Activated naive CD8-positive, alpha-beta T cell treated with anti-CD3 and anti-CD28 coated beads, Interleukin-2, amount 50 U/mL, for 24 hours (primary cell): ENCODE results near the gene C20orf173.
"Not testable (repeated sequence)": the region's sequence is repeated elsewhere in the genome, so short reads cannot be mapped to it uniquely, and the experiment has no call there.

Source experiments
- ATAC-seq: fragments of 150-1000 bp; cut with Tn5 transposase; one replicate; pipeline ENCODE4 v1.10.0; 2021
- DNase-seq: peaks from one replicate; pipeline ENCODE4 v3.0.0; 2021
- H3K27ac Mint-ChIP-seq: one replicate; pipeline ENCODE4 v1.8.0; 2021; ENCODE audit warnings: mild to moderate bottlenecking, mixed read lengths
- H3K27me3 Mint-ChIP-seq: one replicate; pipeline ENCODE4 v1.8.0; 2021; ENCODE audit warnings: mixed read lengths
- H3K36me3 Mint-ChIP-seq: one replicate; pipeline ENCODE4 v1.8.0; 2021; ENCODE audit warnings: low read depth, mixed read lengths
- H3K4me1 Mint-ChIP-seq: one replicate; pipeline ENCODE4 v1.8.0; 2021; ENCODE audit warnings: mixed read lengths
- H3K4me3 Mint-ChIP-seq: one replicate; pipeline ENCODE4 v1.8.0; 2021; ENCODE audit warnings: mild to moderate bottlenecking, moderate library complexity, mixed read lengths
- H3K9me3 Mint-ChIP-seq: one replicate; pipeline ENCODE4 v1.8.0; 2021; ENCODE audit warnings: mixed read lengths

Gene C20orf173

DNA sequence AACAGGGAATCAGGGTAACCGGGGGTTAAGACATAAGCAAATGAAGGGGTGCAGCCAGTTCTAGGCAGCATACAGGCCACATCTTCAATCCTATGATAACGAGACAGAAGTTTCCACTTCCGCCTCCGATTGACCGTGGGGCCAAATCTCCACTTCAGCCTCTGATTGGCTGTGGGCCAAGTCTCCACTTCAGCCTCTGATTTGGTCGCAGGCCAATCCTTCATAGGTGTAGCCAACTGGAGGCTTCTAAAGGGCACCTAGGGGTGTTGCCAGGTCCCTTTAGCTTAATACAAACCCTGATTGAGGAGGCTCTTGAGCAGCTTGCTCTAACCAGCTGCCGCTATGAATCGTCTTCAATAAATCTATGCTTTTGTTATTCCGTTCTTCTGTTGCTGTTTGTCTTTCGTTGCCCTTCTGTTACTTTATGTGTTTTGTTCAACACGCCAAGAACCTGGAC lies 10.3 kb upstream of the C20orf173 start:
- Mint-ChIP-seq H3K4me1 (peaks cover 18% of the 10 kb centered on the region), H3K27ac (no peak overlapping the region), H3K9me3 (no peaks in the 10 kb centered on the region), H3K27me3 (no peaks in the 10 kb centered on the region), H3K4me3 (no peak overlapping the region), H3K36me3 (peaks cover 6% of the 10 kb centered on the region)
- ATAC-seq (no peak), DNase-seq (peak; percentile 10)

DNA sequence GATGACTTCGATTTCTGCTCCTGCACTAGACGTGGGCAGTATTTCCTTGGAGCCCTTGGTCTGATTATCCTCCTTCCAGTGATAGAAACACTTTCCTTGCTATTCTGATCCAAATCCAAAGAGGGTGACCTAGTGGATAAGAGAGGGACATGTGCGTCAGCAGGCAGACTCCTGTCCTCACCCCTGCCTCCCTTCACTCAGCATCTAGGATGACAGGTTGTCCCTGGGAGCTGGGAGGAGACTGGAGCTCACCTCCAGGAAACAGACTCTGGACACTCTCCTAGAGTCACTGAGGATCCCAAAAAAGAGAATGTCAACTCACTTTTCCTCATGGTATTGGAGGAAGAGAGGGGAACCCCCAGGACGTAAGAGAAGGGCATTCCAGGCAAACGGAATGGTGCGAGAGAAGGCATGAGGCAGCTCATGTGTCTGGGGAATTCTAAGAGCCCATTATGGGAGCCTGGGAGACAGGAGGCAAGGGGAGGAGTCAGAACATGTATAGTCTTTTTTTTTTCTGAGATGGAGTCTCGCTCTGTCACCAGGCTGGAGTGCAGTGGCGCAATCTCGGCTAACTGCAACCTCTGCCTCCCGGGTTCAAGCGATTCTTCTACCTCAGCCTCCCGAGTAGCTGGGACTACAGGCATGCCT lies 2.2 kb downstream of the C20orf173 start:
- no peaks in the 10 kb centered on the region for H3K27me3 Mint-ChIP-seq
- no peaks in the 10 kb centered on the region for H3K9me3 Mint-ChIP-seq
- H3K4me3 Mint-ChIP-seq = no peak overlapping the region
- H3K27ac Mint-ChIP-seq = no peak overlapping the region
- DNase-seq (no peak), ATAC-seq (no peak)
- H3K4me1 Mint-ChIP-seq = no peaks in the 10 kb centered on the region
- H3K36me3 Mint-ChIP-seq = no peaks in the 10 kb centered on the region

DNA sequence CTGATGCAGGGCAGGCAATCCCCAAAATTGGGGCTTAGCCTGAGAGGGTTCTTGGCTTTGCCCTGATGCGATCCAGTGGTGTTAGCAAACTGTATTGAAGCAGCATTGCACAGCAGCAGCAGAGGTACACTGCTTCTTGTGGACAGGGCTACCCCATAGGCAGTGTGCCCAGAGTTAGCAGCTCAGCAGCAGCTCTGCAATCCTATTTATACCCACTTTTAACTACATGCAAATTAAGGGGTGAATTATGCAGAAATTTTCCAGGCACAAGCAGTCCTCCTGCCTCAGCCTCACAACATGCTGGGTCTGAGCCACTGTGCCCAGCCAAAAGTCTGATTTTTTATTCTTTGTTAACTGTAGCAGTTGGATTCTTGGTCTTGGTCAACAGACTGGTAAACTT lies 3.8 kb downstream of the C20orf173 start:
- Mint-ChIP-seq H3K4me1 (no peaks in the 10 kb centered on the region), H3K27me3 (no peaks in the 10 kb centered on the region), H3K36me3 (no peaks in the 10 kb centered on the region), H3K4me3 (no peak overlapping the region), H3K27ac (no peak overlapping the region), H3K9me3 (no peaks in the 10 kb centered on the region)
- ATAC-seq = no peak
- no peak for DNase-seq

DNA sequence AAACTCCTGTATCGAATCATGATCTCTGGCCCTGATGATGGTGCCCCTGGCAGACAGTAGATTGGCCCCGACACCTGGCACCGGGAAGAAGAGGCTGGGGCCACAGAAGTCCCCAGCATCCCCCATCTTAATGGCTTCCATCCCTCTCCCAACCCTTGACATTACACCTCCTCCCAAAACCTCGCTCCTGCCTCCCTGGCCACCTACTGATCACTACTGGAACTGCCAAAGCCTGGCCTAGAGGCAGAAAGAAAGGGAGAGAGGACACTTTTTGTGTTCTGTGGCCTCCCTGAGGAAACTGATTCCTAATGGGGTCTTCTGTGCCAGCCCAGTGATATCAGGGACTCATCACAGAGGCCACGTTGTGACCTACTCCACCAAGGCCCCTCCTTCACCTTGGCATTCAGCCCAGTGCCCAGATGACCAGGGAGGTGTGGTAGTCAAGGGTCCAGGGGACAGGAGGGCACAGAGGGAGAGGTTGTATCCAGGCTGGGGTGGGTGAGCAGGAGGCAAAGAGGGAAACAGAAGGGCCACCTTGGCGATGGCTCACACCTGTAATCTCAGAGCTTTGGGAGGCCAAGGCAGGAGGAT lies 6.1 kb downstream of the C20orf173 start:
- no peaks in the 10 kb centered on the region for H3K9me3 Mint-ChIP-seq
- no peak for ATAC-seq
- H3K4me3 Mint-ChIP-seq = no peak overlapping the region
- no peak overlapping the region for H3K27ac Mint-ChIP-seq
- peak; percentile 37 for DNase-seq
- no peaks in the 10 kb centered on the region for H3K27me3 Mint-ChIP-seq
- H3K4me1 Mint-ChIP-seq = no peaks in the 10 kb centered on the region
- H3K36me3 Mint-ChIP-seq = no peaks in the 10 kb centered on the region

DNA sequence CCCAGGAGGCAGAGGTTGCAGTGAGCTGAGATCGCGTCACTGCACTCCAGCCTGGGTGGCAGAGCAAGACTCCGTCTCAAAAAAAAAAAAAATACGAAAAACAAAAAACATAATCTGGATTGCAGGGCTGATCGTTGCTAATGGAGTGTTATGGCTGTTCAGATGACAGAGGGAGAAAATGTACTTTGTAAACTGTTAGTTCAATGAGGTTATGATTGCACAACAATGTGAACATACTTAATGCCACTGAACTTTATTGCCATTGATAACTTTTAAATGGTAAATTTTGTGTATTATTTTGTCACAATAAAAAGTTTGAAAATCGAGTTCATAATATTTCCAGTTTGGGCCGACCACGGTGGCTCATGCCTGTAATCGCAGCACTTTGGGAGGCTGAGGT lies 10.5 kb downstream of the C20orf173 start:
- H3K4me3 Mint-ChIP-seq = no peak overlapping the region
- no peaks in the 10 kb centered on the region for H3K9me3 Mint-ChIP-seq
- no peaks in the 10 kb centered on the region for H3K36me3 Mint-ChIP-seq
- DNase-seq (no peak), ATAC-seq (no peak)
- H3K4me1 Mint-ChIP-seq = no peaks in the 10 kb centered on the region
- H3K27me3 Mint-ChIP-seq = no peaks in the 10 kb centered on the region
- no peak overlapping the region for H3K27ac Mint-ChIP-seq

DNA sequence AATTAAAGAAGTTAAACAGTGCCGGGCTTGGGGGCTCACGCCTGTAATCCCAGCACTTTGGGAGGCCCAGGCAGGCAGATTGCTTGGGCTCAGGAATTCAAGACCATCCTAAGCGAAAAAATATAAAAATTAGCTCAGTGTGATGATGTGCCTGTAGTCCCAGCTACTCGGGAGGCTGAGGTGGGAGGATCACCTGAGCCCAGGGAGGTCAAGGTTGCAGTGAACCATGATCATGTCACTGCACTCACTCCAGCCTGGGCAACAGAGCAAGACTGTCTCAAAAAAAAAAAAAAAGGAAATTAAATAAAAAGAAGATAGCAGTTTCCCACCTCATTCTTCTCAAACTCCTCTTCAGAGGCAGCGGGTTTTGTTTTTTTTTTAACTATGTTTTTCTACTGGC lies 11.7 kb downstream of the C20orf173 start:
- not testable (repeated sequence) for H3K4me1 Mint-ChIP-seq, ATAC-seq, H3K9me3 Mint-ChIP-seq, H3K27me3 Mint-ChIP-seq, H3K4me3 Mint-ChIP-seq, DNase-seq, H3K36me3 Mint-ChIP-seq, H3K27ac Mint-ChIP-seq

DNA sequence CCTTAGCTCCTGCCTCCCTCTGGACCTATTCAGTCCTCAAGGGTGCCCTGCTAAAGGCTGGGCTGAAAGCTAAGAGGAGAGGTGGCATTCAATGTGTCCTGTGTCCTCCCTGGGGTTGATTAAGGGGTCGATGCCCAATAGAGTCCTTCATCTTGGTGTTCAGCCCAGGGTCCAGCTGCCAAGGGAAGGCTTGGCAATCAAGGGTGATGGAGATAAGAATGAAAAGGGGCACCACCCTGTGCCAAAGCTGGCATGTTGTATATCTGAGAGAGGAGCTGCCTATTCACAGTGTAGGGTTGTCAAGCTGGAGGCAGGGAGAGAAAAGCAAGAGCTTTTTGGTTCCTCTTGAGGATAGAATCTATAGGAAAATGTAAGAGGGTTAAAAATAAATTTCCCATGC lies 12.3 kb downstream of the C20orf173 start:
- Mint-ChIP-seq H3K27me3 (no peaks in the 10 kb centered on the region), H3K4me3 (no peak overlapping the region), H3K36me3 (peaks cover under 1% of the 10 kb centered on the region), H3K27ac (no peak overlapping the region), H3K4me1 (no peaks in the 10 kb centered on the region), H3K9me3 (no peaks in the 10 kb centered on the region)
- ATAC-seq (no peak), DNase-seq (no peak)

DNA sequence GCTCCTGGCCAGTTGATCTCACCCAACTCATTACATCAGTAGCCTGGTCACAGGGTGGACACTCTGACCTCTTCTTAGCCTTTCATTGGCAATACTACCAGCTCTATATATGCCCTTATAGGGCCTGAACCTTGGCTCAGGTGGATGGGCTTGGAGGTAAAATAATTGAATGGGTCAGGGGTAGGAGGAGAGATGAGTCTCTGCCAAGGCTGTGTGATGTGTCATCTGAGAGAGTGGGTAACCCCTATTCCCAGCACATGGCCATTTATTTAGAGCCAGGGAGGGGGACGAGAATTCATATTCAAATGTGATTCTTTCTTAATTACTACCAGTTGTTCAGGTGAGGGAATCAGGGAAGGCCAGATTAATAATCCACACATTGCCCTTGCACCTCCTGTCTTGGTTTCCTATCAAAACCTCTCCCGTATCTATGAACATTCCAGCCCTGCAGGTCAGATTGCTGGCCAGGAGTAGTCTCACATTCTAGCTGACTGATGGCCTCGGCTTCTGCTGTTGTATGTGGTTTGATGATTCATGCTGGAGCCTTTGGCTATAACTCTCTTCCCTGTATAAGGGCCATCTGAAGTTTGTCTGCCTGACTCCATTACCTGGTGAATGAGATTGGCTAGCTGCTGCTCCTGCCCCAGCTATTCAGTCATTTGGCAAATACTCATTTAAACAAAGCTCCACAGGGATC lies 13.4 kb downstream of the C20orf173 start:
- Mint-ChIP-seq H3K4me3 (no peak overlapping the region), H3K27me3 (no peaks in the 10 kb centered on the region), H3K9me3 (no peaks in the 10 kb centered on the region), H3K27ac (no peak overlapping the region), H3K36me3 (peaks cover 5% of the 10 kb centered on the region), H3K4me1 (no peaks in the 10 kb centered on the region)
- no peak for DNase-seq
- ATAC-seq = no peak

DNA sequence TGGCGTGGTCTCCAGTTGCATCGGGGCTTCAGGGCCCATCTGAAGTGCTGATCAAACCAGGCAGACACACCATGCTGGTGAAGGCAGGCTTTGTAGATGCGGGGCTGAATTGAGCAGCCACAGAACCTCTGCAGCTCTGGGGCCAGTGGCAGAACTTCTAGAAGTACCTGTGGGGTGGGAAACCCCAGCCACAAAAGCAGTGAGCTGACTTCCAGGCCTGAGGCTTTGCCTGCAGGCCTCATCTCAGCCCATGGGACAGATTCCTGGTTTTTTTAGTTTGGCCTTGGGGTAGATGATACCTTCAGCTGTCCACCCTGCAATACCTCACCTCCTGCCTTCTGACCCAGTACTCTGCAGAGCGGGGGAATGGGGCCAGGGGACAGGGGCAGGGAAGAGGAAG lies 14.1 kb downstream of the C20orf173 start:
- Mint-ChIP-seq H3K9me3 (no peaks in the 10 kb centered on the region), H3K36me3 (peaks cover 5% of the 10 kb centered on the region), H3K27ac (no peak overlapping the region), H3K27me3 (no peaks in the 10 kb centered on the region), H3K4me1 (no peaks in the 10 kb centered on the region), H3K4me3 (no peak overlapping the region)
- ATAC-seq = no peak
- DNase-seq = no peak

DNA sequence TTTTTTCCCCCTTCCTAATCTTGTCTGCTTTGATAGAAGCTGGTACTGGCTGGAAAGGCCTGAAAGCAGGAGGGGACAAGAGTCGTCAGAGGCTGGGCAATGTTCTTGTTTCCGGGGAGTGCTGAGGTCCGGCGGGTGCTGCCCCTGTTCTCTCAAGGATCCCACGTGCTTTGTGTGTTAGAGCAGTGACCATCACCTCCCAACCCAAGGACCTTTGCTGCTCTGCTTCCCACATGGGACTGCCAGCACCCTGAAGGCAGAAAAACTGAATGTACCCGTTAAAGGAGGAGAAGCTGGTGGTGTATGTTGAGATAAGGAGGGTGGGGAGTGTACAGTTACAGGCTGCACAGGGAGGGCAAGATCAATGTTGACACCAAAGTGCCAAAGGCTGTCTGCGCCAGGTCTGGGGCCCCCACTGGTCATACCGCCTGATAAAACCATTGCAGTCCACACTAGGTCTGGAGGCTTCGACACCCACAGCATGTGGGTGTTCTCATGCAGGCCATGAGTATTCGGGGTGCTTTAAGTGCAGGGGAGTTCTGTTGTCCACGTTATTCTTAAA lies 15.0 kb downstream of the C20orf173 start:
- H3K27me3 Mint-ChIP-seq = no peaks in the 10 kb centered on the region
- H3K9me3 Mint-ChIP-seq = no peaks in the 10 kb centered on the region
- H3K27ac Mint-ChIP-seq = no peak overlapping the region
- H3K36me3 Mint-ChIP-seq = peaks cover 9% of the 10 kb centered on the region
- no peak overlapping the region for H3K4me3 Mint-ChIP-seq
- DNase-seq (no peak), ATAC-seq (no peak)
- no peaks in the 10 kb centered on the region for H3K4me1 Mint-ChIP-seq

DNA sequence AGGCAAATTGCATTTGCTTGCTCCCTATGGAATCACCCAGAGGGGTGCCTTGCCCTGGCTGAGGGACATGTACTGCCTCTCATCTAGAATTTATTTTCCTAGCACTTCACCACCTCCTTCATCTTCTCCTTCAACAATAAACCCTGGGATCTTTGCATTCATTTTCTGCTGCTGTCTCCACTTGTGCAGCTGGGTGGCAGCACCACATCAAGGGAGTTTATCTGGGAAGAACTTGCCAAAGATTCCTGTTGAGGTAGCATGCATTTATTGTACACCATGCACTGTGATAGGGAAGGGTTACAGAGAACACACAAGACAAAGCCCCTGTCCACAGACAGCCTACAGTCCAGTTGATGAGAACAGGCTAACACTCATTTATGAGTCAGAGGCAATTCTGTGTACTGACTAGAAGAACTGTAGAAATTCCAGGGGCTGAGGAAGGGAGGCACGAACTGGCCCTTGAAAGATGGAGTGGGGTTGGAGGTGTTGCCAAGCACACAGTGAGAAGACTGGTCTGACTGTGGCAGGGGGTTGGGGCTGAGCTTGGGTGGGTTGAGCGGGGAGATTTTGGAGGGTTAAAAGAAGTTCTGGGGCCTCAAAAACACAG lies 17.5 kb downstream of the C20orf173 start:
- peaks cover 5% of the 10 kb centered on the region for H3K4me1 Mint-ChIP-seq
- DNase-seq = no peak

DNA sequence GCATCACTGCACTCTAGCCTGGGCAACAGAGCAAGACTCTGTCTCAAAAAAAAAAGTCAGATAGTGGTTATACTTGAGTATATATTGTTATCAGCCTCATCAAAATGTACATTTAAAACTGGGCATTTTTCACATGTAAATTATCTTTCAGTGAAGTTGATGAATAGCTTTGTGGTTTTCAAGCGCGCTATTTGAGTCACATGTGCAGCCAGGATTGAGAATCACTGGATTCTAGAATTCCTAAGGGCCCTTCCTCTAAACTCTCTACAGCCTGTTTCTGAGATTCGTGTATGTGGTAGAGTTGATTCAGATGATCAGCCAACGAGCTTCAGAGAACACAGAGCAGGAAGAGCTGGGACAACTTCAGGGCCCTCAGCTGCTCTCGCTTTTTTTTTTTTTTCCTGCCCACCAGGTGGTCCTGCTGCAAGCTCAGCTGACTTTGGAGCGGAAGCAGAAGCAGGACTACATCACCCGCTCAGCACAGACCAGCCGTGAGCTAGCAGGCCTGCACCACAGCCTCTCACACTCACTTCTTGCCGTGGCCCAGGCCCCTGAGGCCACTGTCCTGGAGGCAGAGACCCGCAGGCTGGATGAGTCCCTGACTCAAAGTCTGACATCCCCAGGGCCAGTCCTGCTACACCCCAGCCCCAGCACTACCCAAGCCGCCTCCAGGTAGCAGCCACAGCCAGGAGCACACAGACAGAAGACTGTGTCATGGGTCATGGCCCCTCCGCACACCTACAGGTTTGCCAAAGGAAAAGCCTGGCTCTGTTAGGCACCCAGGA lies 18.3 kb downstream of the C20orf173 start:
- Mint-ChIP-seq H3K4me1 (peaks cover 13% of the 10 kb centered on the region), H3K27me3 (no peaks in the 10 kb centered on the region), H3K4me3 (no peak overlapping the region), H3K36me3 (peaks cover 23% of the 10 kb centered on the region), H3K9me3 (no peaks in the 10 kb centered on the region), H3K27ac (no peak overlapping the region)
- DNase-seq (no peak), ATAC-seq (no peak)

More for the DNA sequence above, 17.5 kb downstream of the C20orf173 start:
- no peak overlapping the region for H3K4me3 Mint-ChIP-seq
- H3K9me3 Mint-ChIP-seq = no peaks in the 10 kb centered on the region
- H3K27me3 Mint-ChIP-seq = no peaks in the 10 kb centered on the region
- peaks cover 18% of the 10 kb centered on the region for H3K36me3 Mint-ChIP-seq
- no peak overlapping the region for H3K27ac Mint-ChIP-seq
- ATAC-seq = no peak

DNA sequence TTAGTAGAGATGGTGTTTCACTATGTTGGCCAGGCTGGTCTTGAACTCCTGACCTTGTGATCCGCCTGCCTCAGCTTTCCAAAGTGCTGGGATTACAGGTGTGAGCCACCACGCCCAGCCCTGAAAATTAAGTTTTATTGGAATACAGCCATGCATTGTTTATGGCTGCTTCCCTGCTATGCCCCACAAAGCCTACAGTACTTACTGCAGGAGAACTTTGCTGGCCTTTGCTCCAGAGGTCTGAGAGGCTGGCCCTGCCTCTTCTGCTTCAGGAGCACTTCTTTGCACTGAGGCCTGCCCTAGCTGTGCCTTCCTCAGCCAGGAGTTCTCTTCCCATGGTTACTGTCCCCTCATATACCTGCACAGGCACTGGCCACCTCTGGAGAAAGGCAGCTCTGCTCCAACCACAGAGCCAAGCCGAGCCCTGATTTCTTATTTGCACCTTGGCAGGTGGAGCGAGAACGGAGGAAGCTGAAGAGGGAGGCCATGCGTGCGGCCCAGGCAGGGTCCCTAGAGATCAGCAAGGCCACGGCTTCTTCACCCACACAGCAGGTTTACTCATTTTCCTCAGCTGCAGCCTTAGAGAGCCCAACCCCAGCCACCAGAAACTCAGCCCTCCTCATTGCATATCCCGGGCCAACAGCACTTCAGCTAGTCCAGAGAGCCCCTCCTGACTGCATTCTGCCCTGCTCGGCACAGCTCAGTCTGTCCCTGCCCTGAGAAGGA lies 20.8 kb downstream of the C20orf173 start:
- H3K4me1 Mint-ChIP-seq = peaks cover 28% of the 10 kb centered on the region
- H3K27me3 Mint-ChIP-seq = no peaks in the 10 kb centered on the region
- no peaks in the 10 kb centered on the region for H3K9me3 Mint-ChIP-seq
- peaks cover 39% of the 10 kb centered on the region for H3K36me3 Mint-ChIP-seq
- no peak for ATAC-seq
- H3K27ac Mint-ChIP-seq = no peak overlapping the region
- DNase-seq = no peak
- H3K4me3 Mint-ChIP-seq = no peak overlapping the region
